ENCODE measurements around the gene ILK.

The ILK gene

GRCh38 chr11:6587360-6587953 lies 16.1 kb upstream of the ILK start:
- DNase-seq (ENCODE audit: insufficient read length, low spot score) (no peak), FAIRE-seq (no peak)
- no peak for TF ChIP-seq CTCF (IDR thresholded peaks at IDR 0.05; ENCODE audit: insufficient read depth, missing control alignments)

GRCh38 chr11:6588018-6588417 lies 15.6 kb upstream of the ILK start:
- FAIRE-seq = no peak

GRCh38 chr11:6594142-6594768 lies 9.3 kb upstream of the ILK start:
- FAIRE-seq (no peak), DNase-seq (ENCODE audit: insufficient read length, low spot score) (no peak)
- TF ChIP-seq CTCF (IDR thresholded peaks at IDR 0.05; ENCODE audit: insufficient read depth, missing control alignments) = no peak

More at GRCh38 chr11:6588018-6588417, 15.6 kb upstream of the ILK start:
- TF ChIP-seq CTCF (IDR thresholded peaks at IDR 0.05; ENCODE audit: insufficient read depth, missing control alignments) = no peak
- no peak for DNase-seq (ENCODE audit: insufficient read length, low spot score)

- TF ChIP-seq CTCF (IDR thresholded peaks at IDR 0.05; ENCODE audit: insufficient read depth, missing control alignments) = no peak
- DNase-seq (ENCODE audit: insufficient read length, low spot score) (no peak), FAIRE-seq (no peak)
Observed at GRCh38 chr11:6596239-6596877, 7.2 kb upstream of the ILK start.

- TF ChIP-seq CTCF (IDR thresholded peaks at IDR 0.05; ENCODE audit: insufficient read depth, missing control alignments) = no peak
- FAIRE-seq (no peak), DNase-seq (ENCODE audit: insufficient read length, low spot score) (no peak)
Observed at GRCh38 chr11:6598555-6598954, 5.0 kb upstream of the ILK start.

GRCh38 chr11:6599449-6599848 lies 4.1 kb upstream of the ILK start:
- no peak for TF ChIP-seq CTCF (IDR thresholded peaks at IDR 0.05; ENCODE audit: insufficient read depth, missing control alignments)
- DNase-seq (ENCODE audit: insufficient read length, low spot score) (no peak), FAIRE-seq (no peak)

- DNase-seq (ENCODE audit: insufficient read length, low spot score) (no peak), FAIRE-seq (no peak)
- no peak for TF ChIP-seq CTCF (IDR thresholded peaks at IDR 0.05; ENCODE audit: insufficient read depth, missing control alignments)
Observed at GRCh38 chr11:6599881-6600390, 3.6 kb upstream of the ILK start.

Measured in D721Med (cell line).